Astrocyte (in vitro differentiated cells and primary cell): ENCODE data around the gene ZCCHC24.

Experiments used
- CTCF ChIP-seq: IDR thresholded peaks from 2 replicates; pipeline ENCODE4 v1.5.1; 2011; ENCODE audit warnings: low read depth, mild to moderate bottlenecking, inconsistent platforms, low read length, moderate library complexity; ENCODE audit not compliant: insufficient read depth
- EZH2 ChIP-seq: IDR thresholded peaks from 2 replicates; pipeline ENCODE4 v1.6.1; 2012; ENCODE audit warnings: mild to moderate bottlenecking, low read length, inconsistent platforms; ENCODE audit not compliant: insufficient read depth

- TF ChIP-seq CTCF = no peak
- no peak for TF ChIP-seq EZH2
Observed at GRCh38 chr10:79472951-79473350, 27.5 kb upstream of the ZCCHC24 start.
